Stimulated activated CD4-positive, alpha-beta T cell treated with anti-CD3 and anti-CD28 coated beads, Interleukin-1b, Interleukin-23, amount 100 ng/mL, for 48 hours (primary cell): Measurements from ENCODE around the gene OR52E5.

ENCODE experiments used
- DNase-seq: peaks from one replicate; pipeline ENCODE4 v3.0.0-alpha.2; 2020

The OR52E5 gene

DNA sequence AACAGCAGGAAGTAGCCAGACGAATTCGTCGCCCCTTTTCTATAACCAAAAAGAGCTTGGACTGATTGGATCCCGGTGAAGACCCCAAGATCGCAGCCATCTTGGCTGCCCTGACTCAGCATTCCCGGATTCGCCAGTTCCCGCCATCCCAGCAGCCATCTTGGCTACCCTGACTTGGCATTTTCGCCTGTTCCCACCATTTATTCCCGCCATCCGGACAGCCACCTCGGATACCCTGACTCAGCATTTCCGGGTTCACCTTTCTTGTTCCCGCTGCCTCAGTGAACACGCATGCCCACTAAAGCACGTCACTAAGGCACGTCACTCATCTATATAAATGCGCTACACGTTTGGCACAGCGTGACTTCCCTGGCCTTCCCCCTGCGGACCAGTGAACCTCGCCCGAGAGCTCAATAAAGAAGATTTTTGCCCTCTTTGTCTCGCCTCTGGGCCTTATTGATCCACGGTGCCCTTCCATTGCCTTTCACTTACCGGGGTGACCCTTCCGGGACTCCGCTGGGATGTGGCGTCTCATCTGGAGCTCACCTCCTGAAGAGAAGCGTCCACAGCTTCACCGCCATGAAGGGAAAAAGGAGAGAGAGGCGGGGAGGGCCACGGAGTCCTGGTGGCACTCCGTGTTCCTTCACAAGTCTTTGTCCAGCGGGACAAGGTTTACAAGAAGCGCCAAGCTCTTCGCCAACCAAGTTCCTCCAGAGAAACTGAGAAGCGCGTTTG is 45.0 kb downstream of the OR52E5 start:
- no peak for DNase-seq

DNA sequence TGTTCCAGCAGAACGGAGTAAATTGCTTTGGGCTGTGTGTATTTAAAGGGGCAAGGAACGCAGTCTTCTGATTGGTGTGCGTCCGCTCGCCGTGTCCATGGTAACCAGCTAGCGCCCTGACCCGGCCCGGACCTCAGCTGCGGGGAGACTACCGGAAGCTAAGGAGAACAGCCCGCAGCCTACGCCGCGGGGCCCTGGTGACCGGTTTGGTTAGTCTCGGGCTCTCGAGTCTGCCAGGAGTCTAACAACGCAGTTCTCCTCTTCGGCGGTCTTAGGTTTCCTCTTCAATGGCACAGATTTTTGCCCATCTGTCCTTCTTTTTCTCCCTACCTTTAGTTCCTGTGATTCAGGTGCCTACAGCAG is 45.6 kb downstream of the OR52E5 start:
- no peak for DNase-seq

DNA sequence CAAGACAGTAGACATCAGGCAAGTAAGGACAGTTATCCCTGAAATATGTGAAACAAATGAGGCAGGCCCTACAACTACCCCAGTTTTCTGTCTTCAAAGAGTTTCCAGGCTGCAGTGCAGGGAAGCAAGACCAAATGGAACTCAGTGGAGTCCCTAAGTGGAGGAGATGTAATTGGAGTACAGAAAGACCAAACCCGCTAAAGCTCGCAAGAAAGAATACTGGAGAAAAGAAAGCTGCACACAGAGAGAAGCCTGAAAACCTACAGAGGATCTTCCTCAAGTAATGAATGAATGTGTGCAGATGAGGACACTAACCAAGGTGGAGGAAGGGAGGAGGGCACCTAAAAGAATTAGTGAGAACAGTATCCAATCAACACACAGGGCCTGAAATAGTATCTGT is 47.7 kb downstream of the OR52E5 start:
- DNase-seq = no peak

DNA sequence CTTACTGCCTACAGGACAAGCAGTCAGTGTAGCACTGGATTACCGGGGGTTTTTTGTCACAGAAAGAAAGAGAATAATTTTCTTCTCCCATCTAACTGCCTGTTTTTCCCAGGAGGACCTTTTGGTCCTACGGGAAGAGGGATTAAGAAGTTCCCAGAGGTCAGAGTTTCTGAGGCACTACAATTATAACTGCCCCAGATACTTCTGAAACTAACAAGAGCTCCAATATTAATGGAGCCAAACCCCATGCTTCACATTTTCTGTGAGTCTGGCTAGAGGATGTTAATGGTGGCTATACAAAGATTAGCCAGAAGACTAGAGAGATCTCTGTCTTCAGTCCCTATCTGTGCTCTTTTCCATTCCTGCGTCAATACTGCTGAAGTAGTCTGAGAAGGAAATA is 48.9 kb downstream of the OR52E5 start, which contains the start of gene OR56A3:
TSS of gene OR56A3 (plus strand) at position 301 of the 400 bp plus-strand sequence. CDS start 5,096 bp downstream, outside the sequence.
- no peak for DNase-seq
